HepG2 (cell line): ENCODE results near the gene UFSP2. TPM values are rescaled to one million over a fixed set of nuclear protein-coding genes. Genes with fewer than 3 reads are reported as not detected.

Experiments
- KDM6A ChIP-seq: IDR thresholded peaks from 2 replicates; pipeline ENCODE4 v1.6.1; 2016; ENCODE audit warnings: low read depth
- KLF16 ChIP-seq, 2 experiments: sonication (generic) in 1 of 2; formaldehyde crosslinking in 1 of 2; IDR thresholded peaks; 2 replicates each; pipeline versions ENCODE4 v1.6.1 to v1.8.0; 2016 to 2023; ENCODE audit warnings: missing genetic modification reagents in 2 of 2, missing compliant biosample characterization in 1 of 2
- NCOA5 ChIP-seq: sonication (generic); formaldehyde crosslinking; IDR thresholded peaks from 2 replicates; pipeline ENCODE4 v1.4.0; 2020; ENCODE audit warnings: missing genetic modification reagents
- RARA ChIP-seq: IDR thresholded peaks from 2 replicates; pipeline ENCODE4 v1.6.1; 2016; ENCODE audit warnings: missing genetic modification reagents, missing compliant biosample characterization
- RBM22 ChIP-seq: fragments of 200-400 bp; formaldehyde crosslinking; optimal IDR thresholded peaks from 2 replicates; pipeline ENCODE3; 2017; ENCODE audit warnings: mild to moderate bottlenecking, low read length, moderate library complexity
- SAFB2 ChIP-seq: sonication (generic); formaldehyde crosslinking; IDR thresholded peaks from 2 replicates; pipeline ENCODE4 v1.5.1; 2020; ENCODE audit warnings: missing genetic modification reagents, low read depth, mild to moderate bottlenecking, borderline replicate concordance
- SNAPC2 ChIP-seq: sonication (generic); formaldehyde crosslinking; IDR thresholded peaks from 2 replicates; pipeline ENCODE4 v1.8.1; 2022; ENCODE audit warnings: mild to moderate bottlenecking, missing genetic modification reagents
- TBL1XR1 ChIP-seq: fragments of 150-350 bp; IDR thresholded peaks from 2 replicates; pipeline ENCODE4 v1.6.1; 2014; ENCODE audit warnings: borderline replicate concordance, low read length; ENCODE audit not compliant: partially characterized antibody
- TCF12 ChIP-seq, 2 experiments: fragments of 450-650 bp in 1 of 2; sonication (generic) in 1 of 2; formaldehyde crosslinking in 1 of 2; IDR thresholded peaks; 2 replicates each; pipeline versions ENCODE4 v1.6.1 to v1.8.0; 2017 to 2022; ENCODE audit warnings: antibody characterized with exemption in 1 of 2, mild to moderate bottlenecking in 1 of 2, missing genetic modification reagents in 1 of 2, moderate library complexity in 1 of 2
- YEATS4 ChIP-seq: sonication (generic); formaldehyde crosslinking; IDR thresholded peaks from 2 replicates; pipeline ENCODE4 v1.4.0; 2020; ENCODE audit warnings: missing genetic modification reagents, borderline replicate concordance
- ZMYM3 ChIP-seq: sonication (generic); formaldehyde crosslinking; IDR thresholded peaks from 2 replicates; pipeline ENCODE4 v1.5.1; 2020; ENCODE audit warnings: mild to moderate bottlenecking, missing genetic modification reagents
- ZNF12 ChIP-seq: sonication (generic); formaldehyde crosslinking; IDR thresholded peaks from 2 replicates; pipeline ENCODE4 v1.5.0; 2020; ENCODE audit warnings: missing genetic modification reagents
- ZNF383 ChIP-seq: sonication (generic); formaldehyde crosslinking; IDR thresholded peaks from 2 replicates; pipeline ENCODE4 v1.4.0; 2020; ENCODE audit warnings: missing genetic modification reagents, mild to moderate bottlenecking, borderline replicate concordance
- ZNF432 ChIP-seq: sonication (generic); formaldehyde crosslinking; IDR thresholded peaks from 2 replicates; pipeline ENCODE4 v1.5.0; 2020; ENCODE audit warnings: missing genetic modification reagents, mild to moderate bottlenecking, borderline replicate concordance
- ZNF558 ChIP-seq: sonication (generic); formaldehyde crosslinking; IDR thresholded peaks from 2 replicates; pipeline ENCODE4 v1.9.0; 2022; ENCODE audit warnings: mild to moderate bottlenecking, missing genetic modification reagents, borderline replicate concordance
- ZNF773 ChIP-seq: sonication (generic); formaldehyde crosslinking; IDR thresholded peaks from 2 replicates; pipeline ENCODE4 v1.4.0; 2020; ENCODE audit warnings: missing genetic modification reagents, borderline replicate concordance
- ZSCAN25 ChIP-seq: sonication (generic); formaldehyde crosslinking; IDR thresholded peaks from 2 replicates; pipeline ENCODE4 v1.8.0; 2022; ENCODE audit warnings: mild to moderate bottlenecking, missing genetic modification reagents
- polyA plus RNA-seq, 8 experiments: library from polyadenylated mRNA; depleted of rRNA in 3 of 8; stranded (reverse) in 7 of 8; unstranded in 1 of 8; fragments of >200 nt; fragmentation: Illumina TruSeq in 4 of 8; extraction: Trizol in 4 of 8; gene quantifications; 2 replicates each; pipeline versions ENCODE4 v1.2.1 to v1.2.3, GENCODE V29; 2011 to 2016; ENCODE audit warnings: low read depth in 4 of 8, missing spikeins in 1 of 8, mixed read lengths in 1 of 8; ENCODE audit not compliant: insufficient read depth in 1 of 8
- total RNA-seq, 5 experiments: library from RNA; depleted of rRNA; stranded (reverse); fragments of >200 nt; fragmentation: Illumina TruSeq; extraction: Trizol; gene quantifications; 2 replicates each; pipeline ENCODE4 v1.2.3, GENCODE V29; 2016; ENCODE audit warnings: low read depth in 1 of 5
- TF ChIP-seq, protein P1 (sequence below): sonication (generic); formaldehyde crosslinking; IDR thresholded peaks from 2 replicates; pipeline ENCODE4 v1.9.0; 2021; ENCODE audit warnings: mild to moderate bottlenecking, missing genetic modification reagents
- TF ChIP-seq, protein P2 (sequence below): sonication (generic); formaldehyde crosslinking; IDR thresholded peaks from 2 replicates; pipeline ENCODE4 v1.8.0; 2022; ENCODE audit warnings: mild to moderate bottlenecking, missing genetic modification reagents, moderate library complexity
- TF ChIP-seq, protein P3 (sequence below): sonication (generic); formaldehyde crosslinking; IDR thresholded peaks from 2 replicates; pipeline ENCODE4 v1.4.0; 2020; ENCODE audit warnings: missing genetic modification reagents
- TF ChIP-seq, protein P4 (sequence below): sonication (generic); formaldehyde crosslinking; IDR thresholded peaks from 2 replicates; pipeline ENCODE4 v1.4.0; 2020; ENCODE audit warnings: mild to moderate bottlenecking, missing genetic modification reagents

UFSP2 gene
- total and polyA plus RNA-seq, 2 of the 13 experiments (the other 11 are each of a cell fraction or from before 2014, with no cell fraction given): 24.1 to 32.3 TPM

DNA sequence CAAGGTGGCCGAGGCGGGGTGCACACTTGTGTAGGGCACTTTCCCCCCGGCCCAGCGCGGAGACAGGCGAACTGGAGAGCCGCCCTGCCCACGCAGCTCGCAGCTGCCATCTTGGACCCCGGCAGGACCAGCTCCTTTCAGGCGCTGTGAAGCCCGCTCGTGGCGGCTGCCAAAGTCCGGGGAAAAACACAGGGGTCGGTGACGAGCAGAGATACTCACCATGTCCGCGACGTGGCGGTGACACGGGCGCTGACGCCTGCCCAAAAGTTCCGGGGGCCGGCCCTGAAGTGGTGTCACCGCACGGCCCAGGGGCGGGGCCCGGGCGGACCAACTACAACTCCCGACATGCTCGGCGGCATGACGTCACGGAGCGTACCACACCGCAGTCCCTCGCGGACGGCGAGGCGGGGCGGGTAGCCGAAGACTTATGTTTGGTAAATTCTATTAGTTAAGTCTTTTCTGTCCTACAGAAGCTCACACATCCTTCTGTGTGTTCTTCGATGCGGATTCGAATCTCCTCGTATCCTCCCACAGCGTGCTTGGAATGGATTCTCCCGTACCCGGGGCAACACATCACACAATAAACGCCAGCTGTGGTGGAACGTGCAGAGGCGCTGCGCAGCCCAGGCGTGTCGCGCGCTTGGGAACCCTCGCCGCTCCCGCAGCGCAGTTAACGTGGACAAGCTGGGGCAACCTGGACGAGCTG lies at the start of gene UFSP2 (continued):
- TF ChIP-seq, protein P1, sequence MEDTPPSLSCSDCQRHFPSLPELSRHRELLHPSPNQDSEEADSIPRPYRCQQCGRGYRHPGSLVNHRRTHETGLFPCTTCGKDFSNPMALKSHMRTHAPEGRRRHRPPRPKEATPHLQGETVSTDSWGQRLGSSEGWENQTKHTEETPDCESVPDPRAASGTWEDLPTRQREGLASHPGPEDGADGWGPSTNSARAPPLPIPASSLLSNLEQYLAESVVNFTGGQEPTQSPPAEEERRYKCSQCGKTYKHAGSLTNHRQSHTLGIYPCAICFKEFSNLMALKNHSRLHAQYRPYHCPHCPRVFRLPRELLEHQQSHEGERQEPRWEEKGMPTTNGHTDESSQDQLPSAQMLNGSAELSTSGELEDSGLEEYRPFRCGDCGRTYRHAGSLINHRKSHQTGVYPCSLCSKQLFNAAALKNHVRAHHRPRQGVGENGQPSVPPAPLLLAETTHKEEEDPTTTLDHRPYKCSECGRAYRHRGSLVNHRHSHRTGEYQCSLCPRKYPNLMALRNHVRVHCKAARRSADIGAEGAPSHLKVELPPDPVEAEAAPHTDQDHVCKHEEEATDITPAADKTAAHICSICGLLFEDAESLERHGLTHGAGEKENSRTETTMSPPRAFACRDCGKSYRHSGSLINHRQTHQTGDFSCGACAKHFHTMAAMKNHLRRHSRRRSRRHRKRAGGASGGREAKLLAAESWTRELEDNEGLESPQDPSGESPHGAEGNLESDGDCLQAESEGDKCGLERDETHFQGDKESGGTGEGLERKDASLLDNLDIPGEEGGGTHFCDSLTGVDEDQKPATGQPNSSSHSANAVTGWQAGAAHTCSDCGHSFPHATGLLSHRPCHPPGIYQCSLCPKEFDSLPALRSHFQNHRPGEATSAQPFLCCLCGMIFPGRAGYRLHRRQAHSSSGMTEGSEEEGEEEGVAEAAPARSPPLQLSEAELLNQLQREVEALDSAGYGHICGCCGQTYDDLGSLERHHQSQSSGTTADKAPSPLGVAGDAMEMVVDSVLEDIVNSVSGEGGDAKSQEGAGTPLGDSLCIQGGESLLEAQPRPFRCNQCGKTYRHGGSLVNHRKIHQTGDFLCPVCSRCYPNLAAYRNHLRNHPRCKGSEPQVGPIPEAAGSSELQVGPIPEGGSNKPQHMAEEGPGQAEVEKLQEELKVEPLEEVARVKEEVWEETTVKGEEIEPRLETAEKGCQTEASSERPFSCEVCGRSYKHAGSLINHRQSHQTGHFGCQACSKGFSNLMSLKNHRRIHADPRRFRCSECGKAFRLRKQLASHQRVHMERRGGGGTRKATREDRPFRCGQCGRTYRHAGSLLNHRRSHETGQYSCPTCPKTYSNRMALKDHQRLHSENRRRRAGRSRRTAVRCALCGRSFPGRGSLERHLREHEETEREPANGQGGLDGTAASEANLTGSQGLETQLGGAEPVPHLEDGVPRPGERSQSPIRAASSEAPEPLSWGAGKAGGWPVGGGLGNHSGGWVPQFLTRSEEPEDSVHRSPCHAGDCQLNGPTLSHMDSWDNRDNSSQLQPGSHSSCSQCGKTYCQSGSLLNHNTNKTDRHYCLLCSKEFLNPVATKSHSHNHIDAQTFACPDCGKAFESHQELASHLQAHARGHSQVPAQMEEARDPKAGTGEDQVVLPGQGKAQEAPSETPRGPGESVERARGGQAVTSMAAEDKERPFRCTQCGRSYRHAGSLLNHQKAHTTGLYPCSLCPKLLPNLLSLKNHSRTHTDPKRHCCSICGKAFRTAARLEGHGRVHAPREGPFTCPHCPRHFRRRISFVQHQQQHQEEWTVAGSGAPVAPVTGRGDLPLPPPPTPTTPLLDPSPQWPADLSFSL: no peak; the same call in 1 of the 2 replicates
- peak; percentile 80 for TF ChIP-seq RBM22
- no peak for TF ChIP-seq KDM6A (CRISPR knock-in tag)
- TF ChIP-seq SAFB2 (CRISPR knock-in tag): peak; percentile 41; the same call in 1 of the 2 replicates
- TF ChIP-seq ZMYM3: no peak
- TF ChIP-seq, protein P2, sequence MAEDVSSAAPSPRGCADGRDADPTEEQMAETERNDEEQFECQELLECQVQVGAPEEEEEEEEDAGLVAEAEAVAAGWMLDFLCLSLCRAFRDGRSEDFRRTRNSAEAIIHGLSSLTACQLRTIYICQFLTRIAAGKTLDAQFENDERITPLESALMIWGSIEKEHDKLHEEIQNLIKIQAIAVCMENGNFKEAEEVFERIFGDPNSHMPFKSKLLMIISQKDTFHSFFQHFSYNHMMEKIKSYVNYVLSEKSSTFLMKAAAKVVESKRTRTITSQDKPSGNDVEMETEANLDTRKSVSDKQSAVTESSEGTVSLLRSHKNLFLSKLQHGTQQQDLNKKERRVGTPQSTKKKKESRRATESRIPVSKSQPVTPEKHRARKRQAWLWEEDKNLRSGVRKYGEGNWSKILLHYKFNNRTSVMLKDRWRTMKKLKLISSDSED (CRISPR knock-in tag): no peak
- TF ChIP-seq RARA: no peak
- TF ChIP-seq, protein P3, sequence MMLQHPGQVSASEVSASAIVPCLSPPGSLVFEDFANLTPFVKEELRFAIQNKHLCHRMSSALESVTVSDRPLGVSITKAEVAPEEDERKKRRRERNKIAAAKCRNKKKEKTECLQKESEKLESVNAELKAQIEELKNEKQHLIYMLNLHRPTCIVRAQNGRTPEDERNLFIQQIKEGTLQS (CRISPR knock-in tag): peak; percentile 36
- TF ChIP-seq, protein P4, sequence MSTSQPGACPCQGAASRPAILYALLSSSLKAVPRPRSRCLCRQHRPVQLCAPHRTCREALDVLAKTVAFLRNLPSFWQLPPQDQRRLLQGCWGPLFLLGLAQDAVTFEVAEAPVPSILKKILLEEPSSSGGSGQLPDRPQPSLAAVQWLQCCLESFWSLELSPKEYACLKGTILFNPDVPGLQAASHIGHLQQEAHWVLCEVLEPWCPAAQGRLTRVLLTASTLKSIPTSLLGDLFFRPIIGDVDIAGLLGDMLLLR (CRISPR knock-in tag): 0 out of 2 replicates have a peak, but pooled peaks have one; percentile 83
- no peak for TF ChIP-seq ZNF12
- TF ChIP-seq YEATS4 (CRISPR knock-in tag): peak; percentile 74; the same call in 1 of the 2 replicates
- TF ChIP-seq ZSCAN25: 0 out of 2 replicates have a peak, but pooled peaks have one; percentile 57
- TF ChIP-seq KLF16 (CRISPR knock-in tag; IDR thresholded peaks at IDR 0.05): no peak
- no peak for TF ChIP-seq NCOA5 (CRISPR knock-in tag)
- no peak for TF ChIP-seq TBL1XR1
- peak; percentile 62; the same call in 1 of the 2 replicates for TF ChIP-seq ZNF558 (CRISPR knock-in tag)
- TF ChIP-seq ZNF432 (CRISPR knock-in tag): no peak
- TF ChIP-seq ZNF773: no peak
- TF ChIP-seq TCF12 (IDR thresholded peaks at IDR 0.05): no peak
- peak; percentile 77; the same call in 1 of the 2 replicates for TF ChIP-seq TCF12 (CRISPR knock-in tag; IDR thresholded peaks at IDR 0.05)
- no peak for TF ChIP-seq SNAPC2
- TF ChIP-seq ZNF383 (CRISPR knock-in tag): 0 out of 2 replicates have a peak, but pooled peaks have one; percentile 34
